GM18526 (cell line): ENCODE results near the gene SLC5A1.

Experiments
- POLR2A ChIP-seq: IDR thresholded peaks from 3 replicates; pipeline ENCODE4 v1.6.1; 2011; ENCODE audit not compliant: insufficient read length; ENCODE audit errors: extremely low read depth

SLC5A1 gene

GRCh38 chr22:32103658-32104315, 60.7 kb downstream of the SLC5A1 start:
- no peak for TF ChIP-seq POLR2A

- no peak for TF ChIP-seq POLR2A
These were observed 63.9 kb downstream of the SLC5A1 start for GRCh38 chr22:32106930-32107329.

GRCh38 chr22:32112380-32112779, 69.3 kb downstream of the SLC5A1 start:
- no peak for TF ChIP-seq POLR2A

- TF ChIP-seq POLR2A, result no peak
These were observed 76.6 kb downstream of the SLC5A1 start for GRCh38 chr22:32119568-32120235.

GRCh38 chr22:32120603-32121002, 77.5 kb downstream of the SLC5A1 start:
- TF ChIP-seq POLR2A, result no peak

GRCh38 chr22:32122899-32123298, 79.8 kb downstream of the SLC5A1 start:
- TF ChIP-seq POLR2A, result no peak

- TF ChIP-seq POLR2A, result no peak
These were observed 80.6 kb downstream of the SLC5A1 start for GRCh38 chr22:32123657-32124056.

- TF ChIP-seq POLR2A, result no peak
These were observed 84.8 kb downstream of the SLC5A1 start for GRCh38 chr22:32127904-32128303.

- TF ChIP-seq POLR2A, result no peak
These were observed 87.4 kb downstream of the SLC5A1 start for GRCh38 chr22:32130464-32130863.

GRCh38 chr22:32132126-32132525, 89.1 kb downstream of the SLC5A1 start:
- no peak for TF ChIP-seq POLR2A

- TF ChIP-seq POLR2A, result no peak
These were observed 89.7 kb downstream of the SLC5A1 start for GRCh38 chr22:32132783-32133182.

- no peak for TF ChIP-seq POLR2A
These were observed 99.5 kb downstream of the SLC5A1 start for GRCh38 chr22:32142600-32142999.

- no peak for TF ChIP-seq POLR2A
These were observed 101.6 kb downstream of the SLC5A1 start for GRCh38 chr22:32144496-32145274.

GRCh38 chr22:32158712-32159533, 115.9 kb downstream of the SLC5A1 start, which contains the start of gene C22orf42:
C22orf42 (minus strand) TSS chr22:32159303; CDS start chr22:32159215, 88 bp downstream.
- no peak for TF ChIP-seq POLR2A
